Measurements from ENCODE around the gene SPHKAP. TPM values are rescaled to one million over a fixed set of nuclear protein-coding genes. Genes with fewer than 3 reads are reported as not detected.
"Not testable (repeated sequence)": the region's sequence is repeated elsewhere in the genome, so short reads cannot be mapped to it uniquely, and the experiment has no call there.

Gene SPHKAP
- total and polyA plus RNA-seq, 7 donors: 0.15 to 0.83 (median 0.41) TPM; not detected in 2

- H3K27me3 ChIP-seq: no peaks in the 10 kb centered on the region
- 82 to 83% methylated on average over 4 of the region's 4 CpGs for WGBS, 2 donors
- H3K4me3 ChIP-seq: no peak overlapping the region
- intact Hi-C loops (cut with DNase I): no loop called here
- no peaks in the 10 kb centered on the region for H3K4me1 ChIP-seq
- no peak for DNase-seq
- TF ChIP-seq CTCF (IDR thresholded peaks at IDR 0.05): no peak
- no peak for TF ChIP-seq POLR2AphosphoS5 (IDR thresholded peaks at IDR 0.05)
- TF ChIP-seq EP300 (IDR thresholded peaks at IDR 0.05): no peak
- no peak for TF ChIP-seq POLR2A (IDR thresholded peaks at IDR 0.05)
- peaks cover 0 to 5% (median 2%) of the 10 kb centered on the region in 4 donors for H3K9me3 ChIP-seq
- H3K36me3 ChIP-seq: no peaks in the 10 kb centered on the region
- no peak overlapping the region for H3K27ac ChIP-seq
These were observed 94.9 kb downstream of the SPHKAP start for GRCh38 chr2:228086561-228086960.

- Histone ChIP-seq H3K27me3 (no peaks in the 10 kb centered on the region), H3K4me3 (no peak overlapping the region), H3K27ac (no peak overlapping the region), H3K4me1 (no peaks in the 10 kb centered on the region), H3K9me3 (peaks cover 0 to 5% (median 2%) of the 10 kb centered on the region in 4 donors), H3K36me3 (no peaks in the 10 kb centered on the region)
- DNase-seq: no peak
- WGBS, 2 donors: 18 to 26% methylated on average over 2 of the region's 2 CpGs
- TF ChIP-seq POLR2A (IDR thresholded peaks at IDR 0.05): no peak
- no peak for TF ChIP-seq CTCF (IDR thresholded peaks at IDR 0.05)
- TF ChIP-seq EP300 (IDR thresholded peaks at IDR 0.05): no peak
- no peak for TF ChIP-seq POLR2AphosphoS5 (IDR thresholded peaks at IDR 0.05)
- intact Hi-C loops (cut with DNase I): no loop called here
These were observed 96.8 kb downstream of the SPHKAP start for GRCh38 chr2:228084717-228085116.

- intact Hi-C loops (cut with DNase I): no loop called here
- WGBS, 2 donors: 96 to 98% methylated on average over 2 of the region's 2 CpGs
- no peak overlapping the region for H3K27ac ChIP-seq
- no peaks in the 10 kb centered on the region for H3K4me1 ChIP-seq
- no peaks in the 10 kb centered on the region for H3K36me3 ChIP-seq
- no peak for DNase-seq
- H3K27me3 ChIP-seq: no peaks in the 10 kb centered on the region
- no peaks in the 10 kb centered on the region for H3K9me3 ChIP-seq
- no peak overlapping the region for H3K4me3 ChIP-seq
- no peak for TF ChIP-seq POLR2AphosphoS5 (IDR thresholded peaks at IDR 0.05)
- TF ChIP-seq POLR2A (IDR thresholded peaks at IDR 0.05): no peak
- TF ChIP-seq EP300 (IDR thresholded peaks at IDR 0.05): no peak
- TF ChIP-seq CTCF (IDR thresholded peaks at IDR 0.05): no peak
These were observed 98.4 kb downstream of the SPHKAP start for GRCh38 chr2:228083131-228083530.

GRCh38 chr2:228082571-228082970 lies 98.9 kb downstream of the SPHKAP start:
- H3K36me3 ChIP-seq: no peaks in the 10 kb centered on the region
- H3K4me1 ChIP-seq: no peaks in the 10 kb centered on the region
- no peak for DNase-seq
- H3K4me3 ChIP-seq: no peak overlapping the region
- H3K27ac ChIP-seq: no peak overlapping the region
- intact Hi-C loops (cut with DNase I): no loop called here
- TF ChIP-seq POLR2AphosphoS5 (IDR thresholded peaks at IDR 0.05) (no peak), EP300 (IDR thresholded peaks at IDR 0.05) (no peak)
- H3K27me3 ChIP-seq: no peaks in the 10 kb centered on the region
- WGBS, 2 donors: 70 to 78% methylated on average over 3 of the region's 3 CpGs
- H3K9me3 ChIP-seq: no peaks in the 10 kb centered on the region

- Histone ChIP-seq H3K4me1 (no peaks in the 10 kb centered on the region), H3K4me3 (no peak overlapping the region), H3K27me3 (no peaks in the 10 kb centered on the region), H3K27ac (no peak overlapping the region), H3K9me3 (no peaks in the 10 kb centered on the region), H3K36me3 (no peaks in the 10 kb centered on the region)
- TF ChIP-seq POLR2A (IDR thresholded peaks at IDR 0.05) (no peak), EP300 (IDR thresholded peaks at IDR 0.05) (no peak), CTCF (IDR thresholded peaks at IDR 0.05) (no peak), POLR2AphosphoS5 (IDR thresholded peaks at IDR 0.05) (no peak)
- intact Hi-C loops (cut with DNase I): no loop called here
- peak; percentile 61 for DNase-seq
- WGBS, 2 donors: 95% methylated on average over 3 of the region's 3 CpGs
These were observed 102.3 kb downstream of the SPHKAP start for GRCh38 chr2:228079194-228079593.

GRCh38 chr2:228076695-228077094 lies 104.8 kb downstream of the SPHKAP start:
- H3K36me3 ChIP-seq; H3K9me3 ChIP-seq; DNase-seq; H3K27ac ChIP-seq; intact Hi-C loops (cut with DNase I); H3K27me3 ChIP-seq; H3K4me3 ChIP-seq; H3K4me1 ChIP-seq: not testable (repeated sequence)
- WGBS, 2 donors: 59 to 62% methylated on average over 1 of the region's 1 CpG
